GM18873 (cell line): Measurements from ENCODE around the gene MYO15B.

ENCODE experiments used
- ATAC-seq: cut with Tn5 transposase; IDR thresholded peaks from one replicate; pipeline ENCODE4 v1.9.1; 2021; ENCODE audit warnings: mild to moderate bottlenecking, moderate library complexity, moderate number of reproducible peaks; ENCODE audit not compliant: unreplicated experiment, low FRiP score

The MYO15B gene

DNA sequence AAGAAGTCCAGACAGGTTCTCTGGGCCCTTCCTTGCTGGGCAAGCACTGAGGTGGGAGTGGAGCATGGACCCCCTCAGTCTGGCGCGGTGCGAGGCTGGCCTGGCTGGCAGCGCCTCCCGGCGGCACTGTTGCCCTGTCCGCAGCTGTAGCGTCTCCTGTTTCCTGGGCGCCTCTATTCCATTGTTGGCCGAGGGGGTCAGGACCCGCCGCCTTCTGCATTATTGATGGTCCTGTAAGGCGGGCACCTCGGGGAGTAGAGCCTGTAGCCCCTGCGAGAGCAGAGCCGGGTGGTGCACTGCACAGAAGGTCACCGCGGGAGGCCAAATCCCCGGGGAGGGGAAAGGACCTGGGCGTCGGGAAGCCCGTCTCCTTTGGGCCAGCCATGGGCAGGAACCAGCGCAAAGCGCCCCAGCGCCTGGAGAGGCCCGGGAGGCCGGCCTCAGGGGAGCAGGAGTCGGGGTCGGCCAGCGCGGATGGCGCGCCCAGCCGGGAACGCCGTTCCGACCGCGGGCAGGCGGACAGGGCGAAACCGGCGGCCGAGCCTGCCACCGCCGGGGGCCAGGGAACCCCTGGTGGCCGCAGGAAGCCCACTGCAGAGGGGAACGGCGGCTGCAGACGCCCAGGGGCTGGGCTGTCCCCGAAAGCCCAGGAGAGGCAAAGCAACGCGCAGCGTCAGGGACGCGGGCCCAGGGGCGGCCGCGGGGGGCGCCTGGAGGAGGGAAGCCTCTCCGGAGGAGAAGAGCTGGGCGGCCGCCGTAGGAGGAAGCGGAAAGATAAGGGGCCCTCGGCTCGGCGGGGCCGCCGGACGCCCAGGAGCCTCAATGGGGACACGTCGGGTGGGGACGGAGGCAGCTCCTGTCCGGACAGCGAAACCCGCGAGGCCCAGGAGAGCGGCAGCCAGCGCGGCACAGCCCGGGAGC lies at the start of gene MYO15B:
TSS of gene MYO15B (plus strand) at position 126 of the 921 bp plus-strand sequence. CDS start at position 384, 258 bp downstream.
- ATAC-seq, result no peak

DNA sequence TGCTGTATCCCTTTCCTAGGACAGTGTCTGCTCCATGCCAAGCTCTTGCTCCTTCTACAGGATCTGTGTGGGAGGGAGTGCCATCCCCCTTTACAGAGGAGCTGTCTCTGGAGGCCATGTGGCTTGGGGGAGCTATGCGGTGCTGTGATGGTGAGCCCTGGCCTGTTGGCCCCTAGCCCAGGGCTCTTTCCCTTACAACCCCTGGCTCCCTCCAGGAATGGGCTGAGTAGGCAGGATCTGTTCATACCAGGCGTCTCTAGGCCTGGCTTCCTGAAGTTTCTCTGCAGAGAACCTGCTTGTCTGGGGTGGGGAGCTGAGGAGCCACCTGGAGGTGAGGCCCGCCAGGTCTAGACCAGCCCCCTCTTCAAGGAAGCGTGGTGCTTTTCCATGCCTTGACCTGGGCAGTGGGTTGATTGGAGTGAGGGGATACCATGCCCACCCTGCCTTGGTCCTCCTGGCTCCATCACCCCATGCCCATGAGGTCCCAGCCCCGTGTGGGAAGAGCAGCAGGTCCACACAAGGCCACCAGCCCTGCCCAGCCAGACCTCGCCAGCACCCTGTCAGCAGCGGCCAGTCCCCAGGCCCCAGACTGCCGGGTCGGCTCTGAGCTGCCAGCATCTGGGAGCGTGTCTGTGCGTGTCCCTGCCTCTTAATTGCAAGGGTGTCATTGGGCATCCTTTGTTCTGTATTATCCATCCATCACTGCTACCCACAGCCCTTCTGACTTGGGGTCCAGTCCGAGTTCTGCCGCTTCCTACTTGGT lies 47.5 kb upstream of the MYO15B start:
- ATAC-seq, result no peak

DNA sequence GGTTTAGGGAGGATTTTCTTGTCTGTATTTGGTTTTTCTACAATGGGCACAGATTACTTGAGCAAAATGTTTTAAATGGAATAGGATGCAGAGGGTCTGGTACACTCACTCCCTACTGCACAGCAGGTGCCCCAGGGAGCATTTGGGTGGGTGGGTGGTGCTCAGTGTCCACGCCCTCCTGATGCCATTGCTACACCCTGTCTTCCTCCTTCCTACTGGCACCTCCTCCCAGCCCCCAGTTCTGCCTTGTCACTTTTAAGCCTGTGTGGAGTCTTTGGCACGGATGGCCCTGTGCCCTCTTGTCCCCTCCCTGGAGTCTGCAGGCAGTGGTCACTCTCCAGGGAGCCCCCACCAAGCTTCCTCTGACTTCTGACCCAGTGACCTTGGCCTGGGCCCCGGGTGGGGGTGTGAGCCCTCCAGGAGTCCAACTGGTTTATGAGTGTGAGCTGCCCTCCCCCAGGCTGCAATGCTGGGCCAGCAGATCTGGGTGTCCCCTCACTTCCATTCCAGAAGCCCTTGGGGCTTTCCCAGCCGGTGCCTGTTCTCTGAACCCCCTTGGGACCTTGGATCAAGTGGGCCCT lies 46.6 kb upstream of the MYO15B start:
- ATAC-seq, result no peak

DNA sequence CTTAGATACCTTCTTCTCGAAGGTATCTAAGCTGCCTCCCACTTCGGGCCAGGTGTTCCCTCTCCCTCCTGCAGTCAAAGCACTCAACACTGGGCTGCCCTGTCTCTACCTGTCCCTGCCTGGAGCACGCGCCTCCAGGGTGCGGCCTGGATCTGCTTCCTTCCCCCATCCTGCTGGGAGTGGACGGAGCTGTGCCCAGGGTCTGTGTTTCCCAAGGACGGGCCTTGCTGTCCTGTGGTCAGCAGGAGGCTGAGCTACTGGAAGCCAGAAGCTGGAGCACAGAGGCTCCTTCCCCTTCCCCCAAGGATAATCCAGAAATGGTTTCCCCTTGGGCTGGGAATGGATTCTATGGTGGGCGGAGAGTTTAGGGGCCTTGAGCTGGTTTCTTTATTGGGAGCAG lies 45.4 kb upstream of the MYO15B start:
- ATAC-seq, result no peak

DNA sequence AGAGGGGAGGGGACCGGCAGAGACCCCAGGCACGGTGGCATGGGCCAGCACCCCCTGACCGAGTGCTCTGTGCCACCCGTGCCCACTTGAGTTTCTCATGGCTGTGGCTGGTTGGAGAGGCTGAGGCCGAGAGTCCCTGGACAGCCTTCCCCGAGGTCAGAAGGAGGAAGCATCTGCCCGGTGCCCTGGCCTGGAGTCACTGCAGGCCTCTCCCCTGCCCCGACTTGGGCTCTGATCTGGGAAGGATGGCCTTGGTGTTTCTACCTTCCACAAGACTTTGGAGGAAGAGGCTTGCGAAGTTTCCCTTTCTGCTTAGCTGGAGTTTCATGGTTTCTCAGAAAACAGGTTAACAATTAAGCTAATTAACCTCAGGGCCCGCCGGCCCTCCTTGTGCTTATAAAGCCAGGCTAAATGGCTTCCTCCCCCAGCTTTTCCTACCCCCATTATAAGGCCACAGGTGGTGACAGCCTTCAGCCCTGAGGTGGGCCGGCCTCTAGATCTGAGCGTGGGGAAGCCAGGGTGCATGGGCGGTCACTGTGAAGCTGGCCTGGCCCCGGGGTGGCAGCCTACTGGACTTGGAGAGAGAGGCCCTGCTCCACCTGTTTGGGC lies 44.8 kb upstream of the MYO15B start:
- ATAC-seq, result no peak

DNA sequence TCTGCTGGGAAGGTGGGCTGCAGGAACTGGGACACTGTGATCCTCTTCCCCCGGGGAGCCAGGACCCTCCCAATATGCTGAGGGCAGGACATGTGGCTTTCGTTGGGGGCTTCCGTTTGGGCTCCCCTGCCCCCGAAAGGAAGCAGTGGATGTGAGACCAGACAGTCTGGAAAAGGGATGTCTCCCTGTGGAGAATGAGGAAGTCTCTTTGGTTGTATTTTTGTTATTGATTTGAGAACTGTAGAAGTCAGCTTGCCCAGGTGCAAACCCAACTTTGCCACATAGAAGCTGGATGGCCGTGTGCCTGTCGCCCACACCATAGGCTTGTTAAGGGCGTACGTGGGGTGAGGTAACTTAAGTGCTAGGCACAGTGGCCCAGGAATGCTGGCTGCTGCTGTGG lies 43.4 kb upstream of the MYO15B start:
- no peak for ATAC-seq

DNA sequence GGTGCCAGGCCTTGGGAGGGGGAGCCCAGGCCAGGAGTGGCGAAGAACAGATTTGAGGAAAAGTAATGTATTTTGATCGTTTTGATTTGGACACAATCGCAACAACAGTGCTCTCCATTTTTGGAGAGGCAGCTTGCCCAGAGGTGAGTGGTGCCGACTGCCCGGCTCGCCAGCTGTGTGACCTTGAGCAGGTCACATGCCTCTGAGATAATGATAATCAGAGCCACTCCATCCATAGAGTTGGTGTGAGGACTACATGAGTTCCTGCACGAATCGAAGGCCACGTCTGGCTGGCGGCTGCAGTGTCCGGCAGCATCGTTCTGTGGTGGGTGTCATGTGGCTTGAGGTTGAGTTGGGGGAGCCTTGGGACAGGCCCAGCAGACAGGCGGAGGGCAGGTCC lies 41.4 kb upstream of the MYO15B start:
- no peak for ATAC-seq

DNA sequence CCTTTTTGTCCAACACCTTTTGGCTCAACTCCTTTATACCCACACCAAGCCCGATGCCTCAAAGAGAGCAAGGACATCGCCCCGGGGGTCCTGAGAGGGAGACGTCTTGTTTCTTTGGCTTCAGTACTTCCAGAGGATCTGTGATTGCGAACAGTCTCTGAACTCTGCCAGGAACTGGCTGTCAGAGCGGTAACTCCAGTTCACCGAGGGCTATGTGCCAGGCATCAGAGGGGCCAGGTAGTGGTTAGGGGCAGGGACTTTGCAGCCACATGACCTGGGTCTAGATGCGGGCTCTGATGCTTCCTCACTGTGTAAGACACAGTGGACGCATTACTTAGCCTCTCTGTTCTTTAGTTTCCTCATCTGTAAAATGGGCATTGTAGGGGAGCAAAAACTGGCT lies 40.5 kb upstream of the MYO15B start:
- no peak for ATAC-seq

DNA sequence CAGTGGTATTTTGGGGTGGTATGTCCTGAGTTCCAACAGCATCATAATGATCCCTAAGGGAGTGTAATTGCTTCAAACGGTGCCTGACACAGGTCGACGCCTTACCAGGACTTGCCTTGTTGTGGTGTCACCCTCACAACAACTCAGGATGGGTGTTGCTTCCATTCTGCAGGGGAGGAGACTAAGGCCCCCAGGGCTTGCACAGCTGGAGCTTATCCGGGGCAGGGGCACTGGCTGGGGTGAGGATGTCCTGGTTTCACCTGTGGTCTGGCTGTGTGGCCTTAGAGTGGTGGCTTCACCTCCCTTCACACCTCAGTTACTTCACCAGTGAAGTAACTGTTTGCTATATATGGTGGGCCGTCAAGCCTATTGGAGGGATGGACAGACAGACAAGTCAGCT lies 38.8 kb upstream of the MYO15B start:
- ATAC-seq, result no peak

DNA sequence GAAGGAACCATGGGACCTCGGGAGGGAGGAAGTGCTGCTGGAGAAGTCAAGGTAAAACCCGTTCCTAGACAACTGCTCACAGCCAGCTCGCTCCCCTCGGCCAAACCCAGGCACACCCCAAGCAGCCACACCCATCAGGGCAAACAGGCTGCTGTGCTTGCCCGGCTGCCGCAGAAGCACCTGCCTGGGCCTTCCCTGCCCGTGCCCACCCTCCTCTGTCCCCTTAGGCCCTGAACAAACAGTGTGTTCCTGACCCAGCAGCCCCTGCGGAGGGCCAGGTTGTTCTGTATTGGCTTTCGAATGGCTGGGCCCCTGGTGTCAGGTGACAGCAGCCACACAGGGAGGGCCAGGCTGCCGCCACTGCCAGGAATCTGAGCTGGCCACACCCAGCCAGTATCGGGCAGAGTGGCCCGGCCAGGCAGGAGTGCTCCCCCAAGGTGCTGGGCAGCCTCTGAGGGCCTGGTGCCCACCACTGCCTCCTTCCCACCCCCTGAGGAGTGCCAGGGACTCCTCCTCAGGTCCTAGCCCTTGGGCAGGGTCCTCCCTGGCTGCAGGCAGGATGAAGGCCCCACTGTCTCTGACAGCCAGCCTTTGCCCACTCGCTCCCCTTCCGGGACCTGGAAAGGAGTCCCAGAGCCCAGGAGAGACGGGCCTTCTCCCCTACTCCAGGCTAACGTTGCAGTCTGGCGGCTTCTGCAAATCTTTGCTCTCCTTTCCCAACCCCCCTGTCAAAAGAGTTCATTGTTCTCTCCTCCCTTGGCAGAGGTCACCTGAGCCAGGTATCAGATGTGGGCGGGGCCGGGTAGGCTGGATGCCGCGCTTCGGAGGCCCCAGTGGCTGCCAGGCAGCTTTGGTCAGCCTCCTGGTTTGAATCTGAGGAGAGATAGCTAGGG lies 38.1 kb upstream of the MYO15B start:
- no peak for ATAC-seq

DNA sequence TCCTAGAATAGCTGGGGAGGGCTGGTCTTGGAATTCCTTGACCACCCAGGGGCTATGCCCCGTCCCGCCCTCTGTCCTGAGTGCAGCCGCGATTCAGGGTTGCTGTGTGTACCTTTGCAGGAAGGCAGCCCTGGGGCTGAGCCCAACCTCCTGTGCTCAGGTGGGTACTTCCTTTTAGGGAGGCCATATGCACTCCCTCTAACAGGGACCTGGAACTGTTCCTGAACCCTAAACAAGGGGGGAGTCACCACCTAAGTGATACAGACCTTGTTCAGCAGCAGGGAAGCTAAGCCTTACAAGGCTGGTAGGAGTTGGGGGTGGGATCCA lies 37.5 kb upstream of the MYO15B start:
- ATAC-seq, result no peak

DNA sequence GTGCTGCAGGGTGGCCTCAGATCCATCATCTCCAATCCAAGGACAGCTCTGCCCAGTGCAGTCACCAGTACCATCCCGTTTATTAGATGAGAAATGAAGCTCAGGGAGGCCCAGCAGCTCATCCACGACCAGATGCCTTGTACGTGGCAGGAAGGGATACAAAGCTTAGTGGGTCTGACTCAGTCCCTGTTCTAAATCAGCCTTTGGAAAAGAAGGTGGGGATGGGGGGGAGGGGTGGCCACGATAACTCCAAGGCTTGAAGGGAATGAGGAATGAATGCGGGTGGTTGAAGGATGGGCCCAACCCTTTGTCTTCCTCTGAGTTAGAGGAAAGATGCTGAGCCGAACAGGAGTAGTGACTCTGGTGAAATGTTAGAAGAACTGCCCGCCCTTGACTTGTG lies 36.3 kb upstream of the MYO15B start:
- no peak for ATAC-seq

DNA sequence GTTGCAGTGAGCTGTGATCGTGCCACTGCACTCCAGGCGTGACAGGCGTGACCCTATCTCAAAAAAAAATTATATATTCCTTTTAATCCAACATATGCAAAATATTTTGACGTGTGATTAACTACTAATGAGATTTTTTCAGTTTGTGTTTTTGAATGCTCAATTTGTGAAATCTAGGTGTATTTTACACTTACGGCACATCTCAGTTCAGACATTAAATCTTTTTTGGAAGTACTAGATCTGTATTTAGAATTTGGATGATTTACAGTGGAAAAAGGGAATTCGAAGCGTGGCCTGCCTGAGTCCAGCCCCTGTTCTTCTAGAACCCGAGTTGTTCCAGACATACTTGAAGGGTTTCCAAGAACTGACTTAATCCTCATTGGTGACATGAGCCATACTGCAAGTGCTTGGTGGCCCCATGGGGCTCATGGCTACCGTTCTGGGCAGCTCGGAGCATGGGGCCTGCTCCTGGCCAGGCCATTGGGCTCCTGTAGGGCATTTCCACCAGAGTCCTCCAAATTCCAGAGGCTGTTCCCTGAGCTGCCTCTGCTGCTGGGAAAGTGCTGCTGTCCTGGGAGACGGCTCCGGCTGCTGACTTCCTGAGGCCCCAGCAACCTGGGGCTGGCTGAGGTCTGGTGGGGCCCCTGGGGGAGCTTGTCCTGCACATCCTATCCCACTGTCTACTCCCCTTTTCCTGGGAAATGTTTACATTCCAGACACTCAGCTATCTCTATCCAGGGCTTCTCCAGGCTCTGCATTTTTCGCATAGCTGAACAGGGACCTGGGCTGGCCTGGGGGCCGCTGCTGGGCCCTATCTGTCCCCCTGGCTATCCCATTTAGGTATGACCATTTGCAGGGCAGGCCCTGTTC lies 34.9 kb upstream of the MYO15B start:
- ATAC-seq, result no peak

DNA sequence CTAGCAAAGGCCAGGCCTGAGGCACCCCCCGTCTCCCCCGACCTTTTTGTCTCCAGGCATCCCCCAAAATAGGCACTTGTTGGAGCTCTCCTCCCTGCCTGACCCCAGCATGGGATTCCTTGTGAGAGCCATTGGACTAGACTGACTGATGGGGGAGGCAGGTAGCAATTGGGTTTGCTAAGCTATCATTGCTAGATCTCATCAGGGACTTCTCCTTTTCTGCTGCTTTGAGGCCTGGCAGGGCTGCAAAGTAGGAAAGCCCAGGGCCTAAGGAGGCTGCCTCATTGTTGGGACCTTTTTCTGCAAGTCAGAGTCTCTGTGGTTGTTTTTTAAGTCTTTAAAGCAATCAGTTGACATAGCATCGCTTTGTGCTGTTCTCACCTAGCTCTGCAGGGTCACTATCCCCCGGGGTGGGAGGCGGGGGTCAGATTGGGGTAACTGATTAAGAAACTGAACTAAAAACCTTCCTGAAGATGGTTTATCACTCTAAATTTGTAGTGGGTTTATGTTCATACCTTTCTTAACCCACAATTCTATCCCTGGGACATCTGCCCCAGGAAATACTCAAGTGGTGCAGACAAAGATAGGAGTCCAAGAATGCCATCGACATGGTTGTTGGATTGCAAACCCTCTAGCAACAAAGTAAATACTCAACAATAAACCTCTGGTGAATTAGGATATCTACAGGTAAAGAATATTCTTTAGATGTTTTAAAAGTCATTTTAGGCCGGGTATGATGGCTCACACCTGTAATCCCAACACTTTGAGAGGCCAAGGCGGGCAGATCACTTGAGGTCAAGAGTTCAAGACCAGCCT lies 34.1 kb upstream of the MYO15B start:
- ATAC-seq, result no peak

DNA sequence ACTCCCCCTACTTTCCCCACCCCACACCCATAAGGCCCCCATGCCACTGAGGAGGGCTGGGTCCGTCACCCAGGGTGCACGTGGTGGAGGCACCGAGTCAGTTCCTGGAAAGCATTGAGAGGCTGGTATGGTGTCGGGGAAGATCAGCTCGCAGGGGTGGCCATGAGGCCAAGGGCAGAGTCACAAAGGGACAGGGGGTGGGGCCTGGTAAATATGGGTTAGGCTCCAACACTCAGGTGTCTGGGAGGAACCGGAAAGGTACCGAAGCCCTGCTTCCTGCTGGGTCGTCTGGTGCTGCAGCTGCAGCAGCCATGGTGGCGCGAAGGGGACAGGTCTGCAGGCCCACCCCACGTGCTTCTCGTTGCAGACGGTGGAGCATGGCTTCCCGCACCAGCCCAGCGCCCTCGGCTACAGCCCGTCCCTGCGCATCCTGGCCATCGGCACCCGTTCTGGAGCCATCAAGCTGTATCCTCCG lies 31.9 kb upstream of the MYO15B start:
- no peak for ATAC-seq

DNA sequence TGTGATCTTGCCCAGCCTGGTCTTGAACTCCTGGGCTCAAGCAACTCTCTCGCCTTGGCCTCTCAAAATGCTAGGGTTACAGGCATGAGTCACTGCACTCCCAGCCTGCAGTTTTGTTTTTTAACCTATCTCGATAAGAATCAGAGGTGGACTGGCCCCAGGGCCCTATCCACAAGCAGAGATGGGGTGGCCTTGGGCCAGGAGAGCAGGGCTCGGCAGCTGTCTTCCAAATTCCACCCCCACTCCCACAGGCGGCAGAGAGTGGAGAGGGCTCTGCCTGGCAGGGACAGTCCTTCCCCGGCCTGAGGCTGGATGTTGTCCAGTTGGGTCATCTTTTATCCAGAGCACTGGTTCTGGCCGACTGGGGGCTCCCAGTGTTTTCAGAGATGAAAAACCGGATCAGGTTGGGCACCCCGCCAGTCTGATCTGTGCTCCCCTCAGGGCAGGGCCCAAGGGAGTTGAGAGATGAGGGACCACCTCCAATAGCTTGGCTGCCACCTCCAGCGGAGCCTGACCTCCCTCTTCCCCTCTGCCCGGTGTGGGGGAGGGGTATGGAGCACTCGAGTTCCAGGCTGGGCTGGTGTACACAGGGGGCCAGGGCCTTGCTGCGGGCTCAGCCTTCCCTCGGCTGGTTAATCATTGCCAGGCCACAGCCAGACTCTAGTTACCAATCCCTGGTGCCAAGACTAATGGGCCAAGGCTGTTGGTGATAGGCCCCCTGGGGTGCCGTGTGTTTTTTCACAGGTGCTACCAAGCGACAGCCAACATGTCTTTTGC lies 30.3 kb upstream of the MYO15B start:
- no peak for ATAC-seq

DNA sequence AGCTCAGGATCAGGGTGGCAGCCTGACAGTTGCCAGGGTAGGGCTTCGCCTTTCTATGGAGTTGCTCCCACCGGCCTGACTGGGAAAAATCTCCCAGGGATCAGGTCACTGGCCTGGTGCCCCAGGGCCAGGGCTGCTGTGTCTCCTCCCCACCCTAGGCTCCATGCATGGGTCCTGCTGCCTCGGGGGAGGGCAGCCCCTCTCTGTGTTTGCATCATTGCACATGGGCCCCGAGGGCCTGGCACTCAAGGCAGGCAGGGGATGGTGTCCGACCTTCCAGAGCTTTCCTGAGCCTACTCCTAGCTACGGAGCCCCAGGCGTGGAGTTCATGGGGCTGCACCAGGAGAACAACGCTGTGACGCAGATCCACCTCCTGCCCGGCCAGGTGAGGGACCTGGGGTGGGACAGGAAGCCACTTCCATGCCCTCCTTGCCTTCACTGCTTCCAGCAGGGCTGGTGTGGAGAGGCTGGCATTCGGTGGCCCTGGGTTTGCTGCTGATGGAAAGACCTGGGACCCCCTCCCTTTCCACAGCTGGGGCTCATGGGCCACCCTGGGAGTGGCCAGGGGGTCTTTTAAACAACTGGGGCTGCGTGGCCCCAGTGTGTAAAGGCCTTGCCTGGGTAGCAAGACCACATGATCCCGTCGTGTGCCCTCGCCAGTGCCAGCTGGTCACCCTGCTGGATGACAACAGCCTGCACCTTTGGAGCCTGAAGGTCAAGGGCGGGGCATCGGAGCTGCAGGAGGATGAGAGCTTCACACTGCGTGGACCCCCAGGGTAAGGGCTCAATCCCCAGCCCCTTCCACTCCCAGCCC lies 29.5 kb upstream of the MYO15B start:
- no peak for ATAC-seq
